SK-N-SH treated with all-trans-retinoic acid at 6 μM for 48 hours (cell line): ENCODE results near the gene MPDU1.

Experiments used
- ATAC-seq: fragments of 200-7000 bp; cut with Tn5 transposase; 3 replicates; pipeline ENCODE4 v1.9.1; 2020; ENCODE audit warnings: mild to moderate bottlenecking, moderate library complexity
- ARNTL ChIP-seq: fragments of 450-650 bp; formaldehyde crosslinking; IDR thresholded peaks from 2 replicates; pipeline ENCODE4 v1.5.0; 2020; ENCODE audit warnings: low read depth, mild to moderate bottlenecking, moderate library complexity, borderline replicate concordance
- BACH2 ChIP-seq: fragments of 250-450 bp; sonication (Bioruptor Pico); IDR thresholded peaks from 2 replicates; pipeline ENCODE4 v1.9.0; 2021; ENCODE audit warnings: mild to moderate bottlenecking, borderline replicate concordance
- CREB5 ChIP-seq: fragments of 250-450 bp; sonication (Bioruptor Pico); IDR thresholded peaks from 2 replicates; pipeline ENCODE4 v1.5.1; 2020; ENCODE audit warnings: low read depth, mild to moderate bottlenecking, moderate library complexity
- CSDC2 ChIP-seq: fragments of 250-450 bp; sonication (Bioruptor Pico); IDR thresholded peaks from 2 replicates; pipeline ENCODE4 v1.5.0; 2020; ENCODE audit warnings: mild to moderate bottlenecking, moderate library complexity
- CSRNP3 ChIP-seq: fragments of 250-450 bp; sonication (Bioruptor Pico); IDR thresholded peaks from 2 replicates; pipeline ENCODE4 v1.5.1; 2021; ENCODE audit warnings: mild to moderate bottlenecking, moderate library complexity
- ESRRG ChIP-seq: fragments of 250-450 bp; sonication (Bioruptor Pico); IDR thresholded peaks from 2 replicates; pipeline ENCODE4 v1.6.1; 2021; ENCODE audit warnings: mild to moderate bottlenecking
- ISL1 ChIP-seq: fragments of 250-450 bp; sonication (Bioruptor Pico); IDR thresholded peaks from 2 replicates; pipeline ENCODE4 v2.1.2; 2022; ENCODE audit warnings: mild to moderate bottlenecking, moderate library complexity
- OSR1 ChIP-seq: fragments of 250-450 bp; sonication (Bioruptor Pico); IDR thresholded peaks from 2 replicates; pipeline ENCODE4 v1.8.0; 2022; ENCODE audit warnings: moderate library complexity, mild to moderate bottlenecking, inconsistent platforms
- PATZ1 ChIP-seq: fragments of 250-450 bp; sonication (Bioruptor Pico); IDR thresholded peaks from 2 replicates; pipeline ENCODE4 v1.8.0; 2020; ENCODE audit warnings: mild to moderate bottlenecking, moderate library complexity, borderline replicate concordance
- POU6F1 ChIP-seq: fragments of 250-450 bp; sonication (Bioruptor Pico); IDR thresholded peaks from 2 replicates; pipeline ENCODE4 v1.8.0; 2021; ENCODE audit warnings: low read depth, mild to moderate bottlenecking, moderate library complexity, borderline replicate concordance
- PPARA ChIP-seq: fragments of 250-450 bp; sonication (Bioruptor Pico); IDR thresholded peaks from 2 replicates; pipeline ENCODE4 v1.5.0; 2020; ENCODE audit warnings: mild to moderate bottlenecking, borderline replicate concordance
- RARB ChIP-seq: fragments of 250-450 bp; sonication (Bioruptor Pico); IDR thresholded peaks from 2 replicates; pipeline ENCODE4 v1.8.0; 2021; ENCODE audit warnings: mild to moderate bottlenecking, moderate library complexity
- TOX ChIP-seq: fragments of 250-450 bp; sonication (Bioruptor Pico); IDR thresholded peaks from 2 replicates; pipeline ENCODE4 v1.8.0; 2021; ENCODE audit warnings: mild to moderate bottlenecking, moderate library complexity, borderline replicate concordance
- TSHZ2 ChIP-seq: fragments of 250-450 bp; sonication (Bioruptor Pico); IDR thresholded peaks from 2 replicates; pipeline ENCODE4 v1.5.0; 2020; ENCODE audit warnings: mild to moderate bottlenecking, moderate library complexity
- ZC3H10 ChIP-seq: fragments of 250-450 bp; sonication (Bioruptor Pico); IDR thresholded peaks from 2 replicates; pipeline ENCODE4 v1.5.1; 2021; ENCODE audit warnings: mild to moderate bottlenecking, moderate library complexity
- ZFP3 ChIP-seq: fragments of 250-450 bp; sonication (Bioruptor Pico); IDR thresholded peaks from 2 replicates; pipeline ENCODE4 v1.5.0; 2020; ENCODE audit warnings: mild to moderate bottlenecking, moderate library complexity
- ZFP30 ChIP-seq: fragments of 450-650 bp; formaldehyde crosslinking; IDR thresholded peaks from 2 replicates; pipeline ENCODE4 v1.5.0; 2022; ENCODE audit warnings: mild to moderate bottlenecking, moderate library complexity
- ZNF565 ChIP-seq: fragments of 450-650 bp; formaldehyde crosslinking; conservative IDR thresholded peaks from 2 replicates; pipeline ENCODE4 v1.5.0; 2020; ENCODE audit warnings: low read depth, mild to moderate bottlenecking, moderate library complexity
- ZNF70 ChIP-seq: fragments of 450-650 bp; formaldehyde crosslinking; IDR thresholded peaks from 2 replicates; pipeline ENCODE4 v1.5.0; 2020; ENCODE audit warnings: mild to moderate bottlenecking, moderate library complexity
- ZNF8 ChIP-seq: fragments of 450-650 bp; formaldehyde crosslinking; IDR thresholded peaks from 2 replicates; pipeline ENCODE4 v1.5.0; 2020; ENCODE audit warnings: mild to moderate bottlenecking, moderate library complexity

Gene MPDU1

GRCh38 chr17:7589891-7590691 is 6.4 kb downstream of the MPDU1 start, which contains the start of gene SOX15:
SOX15 (minus strand) TSS chr17:7590094; CDS start chr17:7589676, 418 bp downstream.
- no peak for TF ChIP-seq POU6F1 (CRISPR knock-in tag)
- no peak for TF ChIP-seq RARB (CRISPR knock-in tag)
- TF ChIP-seq ZNF565 (CRISPR knock-in tag) = no peak
- no peak for TF ChIP-seq OSR1
- no peak for TF ChIP-seq CREB5 (CRISPR knock-in tag)
- no peak for TF ChIP-seq ZC3H10 (CRISPR knock-in tag)
- no peak for TF ChIP-seq PATZ1 (CRISPR knock-in tag)
- ATAC-seq = no peak

GRCh38 chr17:7590743-7591142 is 7.1 kb downstream of the MPDU1 start:
- ATAC-seq = peak; percentile 70
- TF ChIP-seq CREB5 (CRISPR knock-in tag) (no peak), ZFP3 (CRISPR knock-in tag) (no peak), POU6F1 (CRISPR knock-in tag) (no peak), TSHZ2 (CRISPR knock-in tag) (no peak), ARNTL (CRISPR knock-in tag) (no peak), PPARA (CRISPR knock-in tag) (no peak), ZC3H10 (CRISPR knock-in tag) (no peak), RARB (CRISPR knock-in tag) (no peak), ZNF70 (CRISPR knock-in tag) (no peak), CSRNP3 (CRISPR knock-in tag) (no peak)

- TF ChIP-seq ZFP30 (CRISPR knock-in tag) = no peak
- TF ChIP-seq CSRNP3 (CRISPR knock-in tag) = no peak
- TF ChIP-seq BACH2 (CRISPR knock-in tag) = no peak
- TF ChIP-seq CSDC2 (CRISPR knock-in tag) = no peak
- TF ChIP-seq ZNF8 = no peak
- TF ChIP-seq ISL1 (CRISPR knock-in tag) = no peak
- no peak for TF ChIP-seq ZNF565 (CRISPR knock-in tag)
- TF ChIP-seq TOX (CRISPR knock-in tag) = no peak
- no peak for TF ChIP-seq CREB5 (CRISPR knock-in tag)
- TF ChIP-seq ESRRG = no peak
- TF ChIP-seq, all 23 proteins: peak for 0
- no peak for ATAC-seq
These were observed 7.9 kb downstream of the MPDU1 start for GRCh38 chr17:7591596-7591995.
